Measurements from ENCODE around the gene ARHGAP15. TPM values are rescaled to one million over a fixed set of nuclear protein-coding genes. Genes with fewer than 3 reads are reported as not detected.

Gene ARHGAP15
- total RNA-seq, 4 donors from 2014 or later, result 3.4 to 9.3 (median 6.4) TPM

- TF ChIP-seq, protein P1, sequence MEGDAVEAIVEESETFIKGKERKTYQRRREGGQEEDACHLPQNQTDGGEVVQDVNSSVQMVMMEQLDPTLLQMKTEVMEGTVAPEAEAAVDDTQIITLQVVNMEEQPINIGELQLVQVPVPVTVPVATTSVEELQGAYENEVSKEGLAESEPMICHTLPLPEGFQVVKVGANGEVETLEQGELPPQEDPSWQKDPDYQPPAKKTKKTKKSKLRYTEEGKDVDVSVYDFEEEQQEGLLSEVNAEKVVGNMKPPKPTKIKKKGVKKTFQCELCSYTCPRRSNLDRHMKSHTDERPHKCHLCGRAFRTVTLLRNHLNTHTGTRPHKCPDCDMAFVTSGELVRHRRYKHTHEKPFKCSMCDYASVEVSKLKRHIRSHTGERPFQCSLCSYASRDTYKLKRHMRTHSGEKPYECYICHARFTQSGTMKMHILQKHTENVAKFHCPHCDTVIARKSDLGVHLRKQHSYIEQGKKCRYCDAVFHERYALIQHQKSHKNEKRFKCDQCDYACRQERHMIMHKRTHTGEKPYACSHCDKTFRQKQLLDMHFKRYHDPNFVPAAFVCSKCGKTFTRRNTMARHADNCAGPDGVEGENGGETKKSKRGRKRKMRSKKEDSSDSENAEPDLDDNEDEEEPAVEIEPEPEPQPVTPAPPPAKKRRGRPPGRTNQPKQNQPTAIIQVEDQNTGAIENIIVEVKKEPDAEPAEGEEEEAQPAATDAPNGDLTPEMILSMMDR (IDR thresholded peaks at IDR 0.05), result no peak
- TF ChIP-seq POLR2AphosphoS5 (IDR thresholded peaks at IDR 0.05), result no peak
- no peak for TF ChIP-seq POLR2A (IDR thresholded peaks at IDR 0.05)
- TF ChIP-seq EP300 (IDR thresholded peaks at IDR 0.05), result no peak
- 40 to 67% methylated on average over 2 of the region's 2 CpGs for WGBS, 2 donors (ENCODE audit: low coverage in 1 of 2)
- Histone ChIP-seq H3K27ac (no peak overlapping the region), H3K4me1 (no peaks in the 10 kb centered on the region), H3K36me3 (no peaks in the 10 kb centered on the region), H3K9me3 (no peaks in the 10 kb centered on the region), H3K27me3 (no peaks in the 10 kb centered on the region), H3K4me3 (no peak overlapping the region)
- ATAC-seq, result no peak
Observed at GRCh38 chr2:143371616-143372015, 242.4 kb downstream of the ARHGAP15 start.

DNA sequence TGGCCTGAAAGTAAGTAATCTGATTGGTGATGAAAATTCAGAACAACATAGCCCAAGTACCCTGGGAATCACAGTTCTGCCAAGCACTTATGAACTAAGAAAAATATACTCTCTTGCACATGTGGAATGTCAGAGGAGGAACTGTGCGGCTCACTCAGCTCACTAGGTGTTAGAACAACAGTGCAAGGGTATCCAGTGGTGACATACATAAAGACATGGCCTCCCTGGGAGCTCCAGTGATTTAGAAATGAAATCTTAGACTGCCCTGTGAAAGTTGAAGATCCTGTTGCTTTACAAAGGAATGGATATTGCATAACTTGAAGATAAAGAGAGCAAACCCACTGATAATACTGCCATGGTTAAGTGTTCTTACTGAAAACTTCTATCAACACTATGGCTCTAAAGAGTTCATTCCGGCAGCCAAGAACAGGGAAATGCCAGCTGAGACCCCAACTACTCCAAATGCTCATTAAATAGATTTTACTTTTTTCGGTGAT, 246.2 kb downstream of the ARHGAP15 start:
- Histone ChIP-seq H3K4me1 (no peaks in the 10 kb centered on the region), H3K4me3 (no peak overlapping the region), H3K9me3 (no peaks in the 10 kb centered on the region), H3K27me3 (no peaks in the 10 kb centered on the region), H3K27ac (no peak overlapping the region), H3K36me3 (no peaks in the 10 kb centered on the region)
- ATAC-seq, result no peak
- TF ChIP-seq, protein P1 (IDR thresholded peaks at IDR 0.05), result no peak
- TF ChIP-seq POLR2AphosphoS5 (IDR thresholded peaks at IDR 0.05), result no peak
- no peak for TF ChIP-seq POLR2A (IDR thresholded peaks at IDR 0.05)
- TF ChIP-seq EP300 (IDR thresholded peaks at IDR 0.05), result no peak
- 73 to 83% methylated on average over 3 of the region's 3 CpGs for WGBS, 2 donors (ENCODE audit: low coverage in 1 of 2)

GRCh38 chr2:143378996-143379395, 249.8 kb downstream of the ARHGAP15 start:
- H3K4me3 ChIP-seq, result no peak overlapping the region
- no peak for ATAC-seq
- H3K9me3 ChIP-seq, result no peaks in the 10 kb centered on the region
- 88 to 95% methylated on average over 2 of the region's 2 CpGs for WGBS, 2 donors (ENCODE audit: low coverage in 1 of 2)
- no peaks in the 10 kb centered on the region for H3K27me3 ChIP-seq
- H3K36me3 ChIP-seq, result no peaks in the 10 kb centered on the region
- H3K4me1 ChIP-seq, result no peaks in the 10 kb centered on the region
- TF ChIP-seq POLR2AphosphoS5 (IDR thresholded peaks at IDR 0.05) (no peak), POLR2A (IDR thresholded peaks at IDR 0.05) (no peak), EP300 (IDR thresholded peaks at IDR 0.05) (no peak)
- TF ChIP-seq, protein P1 (IDR thresholded peaks at IDR 0.05), result no peak
- H3K27ac ChIP-seq, result no peak overlapping the region

- Histone ChIP-seq H3K27me3 (no peaks in the 10 kb centered on the region), H3K4me1 (no peaks in the 10 kb centered on the region), H3K27ac (no peak overlapping the region), H3K36me3 (no peaks in the 10 kb centered on the region), H3K4me3 (no peak overlapping the region), H3K9me3 (no peaks in the 10 kb centered on the region)
- TF ChIP-seq, protein P1 (IDR thresholded peaks at IDR 0.05), result no peak
- TF ChIP-seq POLR2A (IDR thresholded peaks at IDR 0.05), result no peak
- ATAC-seq, result no peak
- WGBS, 2 donors (ENCODE audit: low coverage in 1 of 2), result 74 to 75% methylated on average over 1 of the region's 1 CpG
Observed at GRCh38 chr2:143379955-143380354, 250.7 kb downstream of the ARHGAP15 start.

DNA sequence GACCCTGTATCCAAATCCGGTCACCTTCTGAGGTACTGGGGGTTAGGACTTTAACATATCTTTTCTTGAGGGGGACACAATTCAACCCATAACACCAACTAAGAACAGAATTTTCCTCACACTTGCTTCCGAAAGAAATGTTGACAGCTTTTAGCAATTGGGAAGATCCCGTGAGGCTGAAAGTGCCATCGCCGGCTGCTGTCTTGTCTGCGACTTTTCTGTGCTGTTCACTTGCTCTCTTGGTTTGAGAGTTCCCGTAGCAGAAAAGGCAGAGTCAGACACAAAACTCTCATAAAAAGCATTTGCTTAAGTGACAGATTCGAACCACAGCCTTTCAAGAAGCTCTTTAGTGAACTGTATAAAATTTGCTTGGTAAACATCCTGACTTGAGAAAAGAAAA, 253.4 kb downstream of the ARHGAP15 start:
- ATAC-seq, result no peak
- H3K27ac ChIP-seq, result no peak overlapping the region

More for the DNA sequence above, 253.4 kb downstream of the ARHGAP15 start:
- TF ChIP-seq, protein P1 (IDR thresholded peaks at IDR 0.05), result no peak
- TF ChIP-seq POLR2A (IDR thresholded peaks at IDR 0.05), result no peak
- TF ChIP-seq EP300 (IDR thresholded peaks at IDR 0.05), result no peak
- no peak for TF ChIP-seq POLR2AphosphoS5 (IDR thresholded peaks at IDR 0.05)
- 82 to 84% methylated on average over 7 to 8 of the region's 8 CpGs for WGBS, 2 donors (ENCODE audit: low coverage in 1 of 2)
- no peaks in the 10 kb centered on the region for H3K4me1 ChIP-seq
- H3K4me3 ChIP-seq, result no peak overlapping the region
- no peaks in the 10 kb centered on the region for H3K9me3 ChIP-seq
- no peaks in the 10 kb centered on the region for H3K36me3 ChIP-seq
- no peaks in the 10 kb centered on the region for H3K27me3 ChIP-seq

All from gastroesophageal sphincter (tissue), 4 donors.